OCI-LY7 (cell line): ENCODE measurements around the gene SKIC2. TPM values are rescaled to one million over a fixed set of nuclear protein-coding genes. Genes with fewer than 3 reads are reported as not detected.
A peak's percentile ranks its signal among the peaks of the same experiment; 100 is the strongest.
"Not testable (repeated sequence)": the region's sequence is repeated elsewhere in the genome, so short reads cannot be mapped to it uniquely, and the experiment has no call there.

Source experiments
- BruUV-seq: library from RNA; stranded (reverse); fragments of 400-500 nt; replicated peaks from 2 replicates; lab custom pipeline; 2021; lab: Mats Ljungman, UMichigan
- CTCF ChIA-PET: fragments of 300-600 bp; sonication (Branson Sonifier 250); formaldehyde crosslinking; loops from one replicate; lab custom pipeline; 2022; ENCODE audit warnings: antibody characterized with exemption; ENCODE audit not compliant: unreplicated experiment; lab: Charles Lee
- POLR2A ChIA-PET: fragments of 300-600 bp; sonication (Branson Sonifier 250); formaldehyde crosslinking; loops from one replicate; lab custom pipeline; 2022; ENCODE audit warnings: antibody characterized with exemption; lab: Charles Lee
- DNase-seq: peaks from one replicate; pipeline ENCODE4 v3.0.0-alpha.2; 2015; ENCODE audit warnings: low spot score
- H2AFZ ChIP-seq: fragments of 200-600 bp; sonication (generic), shearing (Covaris generic); 2 replicates; pipeline ENCODE4 v1.6.1; 2014; ENCODE audit warnings: mild to moderate bottlenecking, antibody characterized with exemption, low read length, moderate library complexity
- H3K27ac ChIP-seq: fragments of 200-600 bp; sonication (generic); 2 replicates; pipeline ENCODE4 v1.5.1; 2014; ENCODE audit warnings: mixed run types, low read depth, mild to moderate bottlenecking, moderate library complexity, low read length, inconsistent platforms; ENCODE audit not compliant: poor library complexity, severe bottlenecking
- H3K36me3 ChIP-seq: fragments of 200-600 bp; sonication (generic); 2 replicates; pipeline ENCODE4 v1.6.1; 2014; ENCODE audit warnings: mild to moderate bottlenecking, antibody characterized with exemption, low read length, moderate library complexity, mixed read lengths; ENCODE audit not compliant: insufficient read depth
- H3K4me1 ChIP-seq: fragments of 200-600 bp; sonication (generic); 2 replicates; pipeline ENCODE4 v1.5.1; 2014; ENCODE audit warnings: mild to moderate bottlenecking, low read length; ENCODE audit not compliant: insufficient read depth, poor library complexity, severe bottlenecking
- H3K4me2 ChIP-seq: fragments of 200-600 bp; sonication (generic); 2 replicates; pipeline ENCODE4 v1.6.1; 2014; ENCODE audit warnings: mild to moderate bottlenecking, low read length
- H3K4me3 ChIP-seq: fragments of 200-600 bp; sonication (generic); 2 replicates; pipeline ENCODE4 v1.5.1; 2014; ENCODE audit warnings: mild to moderate bottlenecking, low read depth, low read length; ENCODE audit not compliant: poor library complexity, severe bottlenecking
- H3K79me2 ChIP-seq: fragments of 200-600 bp; sonication (generic); 2 replicates; pipeline ENCODE4 v1.6.1; 2016; ENCODE audit warnings: low read depth, mild to moderate bottlenecking, low read length, moderate library complexity, mixed read lengths; ENCODE audit not compliant: insufficient read depth
- H3K9me2 ChIP-seq: fragments of 200-600 bp; sonication (generic); 2 replicates; pipeline ENCODE4 v1.6.1; 2016; ENCODE audit warnings: mild to moderate bottlenecking, low read length, mixed read lengths; ENCODE audit not compliant: insufficient read depth
- H3K9me3 ChIP-seq: fragments of 200-600 bp; sonication (generic); 2 replicates; pipeline ENCODE4 v1.6.1; 2014; ENCODE audit warnings: mild to moderate bottlenecking, mixed run types, low read length, mixed read lengths
- H4K20me1 ChIP-seq: fragments of 200-600 bp; sonication (generic); 2 replicates; pipeline ENCODE4 v1.6.1; 2014; ENCODE audit warnings: mild to moderate bottlenecking, antibody characterized with exemption, low read length, moderate library complexity, mixed read lengths; ENCODE audit not compliant: insufficient read depth
- EZH2phosphoT487 ChIP-seq: fragments of 200-600 bp; sonication (generic); IDR thresholded peaks from 2 replicates; pipeline ENCODE4 v1.6.1; 2018; ENCODE audit warnings: low read depth, borderline replicate concordance, mild to moderate bottlenecking, mixed run types, antibody characterized with exemption, low read length, moderate library complexity, mixed read lengths
- intact Hi-C: fragments of 100-400 bp; cut with micrococcal nuclease; formaldehyde crosslinking; loops from one replicate; pipeline ENCODE4 v1.10.0; 2022; ENCODE audit not compliant: unreplicated experiment
- total RNA-seq, 2 experiments: library from RNA; depleted of rRNA in 1 of 2; stranded (reverse); fragments of >200 nt in 1 of 2; shearing (Covaris generic) in 1 of 2; gene quantifications; 2 replicates each; pipeline ENCODE4 v1.2.3, GENCODE V29; 2014 to 2022
- TF ChIP-seq, protein P1 (sequence below): fragments of 200-600 bp; sonication (generic); conservative IDR thresholded peaks from 2 replicates; pipeline ENCODE4 v1.5.1; 2014; ENCODE audit warnings: mild to moderate bottlenecking, antibody characterized with exemption, low read length, moderate library complexity, mixed read lengths

Gene SKIC2
- total RNA-seq, 2 experiments from 2014 or later: 45.8 to 77.5 TPM

DNA sequence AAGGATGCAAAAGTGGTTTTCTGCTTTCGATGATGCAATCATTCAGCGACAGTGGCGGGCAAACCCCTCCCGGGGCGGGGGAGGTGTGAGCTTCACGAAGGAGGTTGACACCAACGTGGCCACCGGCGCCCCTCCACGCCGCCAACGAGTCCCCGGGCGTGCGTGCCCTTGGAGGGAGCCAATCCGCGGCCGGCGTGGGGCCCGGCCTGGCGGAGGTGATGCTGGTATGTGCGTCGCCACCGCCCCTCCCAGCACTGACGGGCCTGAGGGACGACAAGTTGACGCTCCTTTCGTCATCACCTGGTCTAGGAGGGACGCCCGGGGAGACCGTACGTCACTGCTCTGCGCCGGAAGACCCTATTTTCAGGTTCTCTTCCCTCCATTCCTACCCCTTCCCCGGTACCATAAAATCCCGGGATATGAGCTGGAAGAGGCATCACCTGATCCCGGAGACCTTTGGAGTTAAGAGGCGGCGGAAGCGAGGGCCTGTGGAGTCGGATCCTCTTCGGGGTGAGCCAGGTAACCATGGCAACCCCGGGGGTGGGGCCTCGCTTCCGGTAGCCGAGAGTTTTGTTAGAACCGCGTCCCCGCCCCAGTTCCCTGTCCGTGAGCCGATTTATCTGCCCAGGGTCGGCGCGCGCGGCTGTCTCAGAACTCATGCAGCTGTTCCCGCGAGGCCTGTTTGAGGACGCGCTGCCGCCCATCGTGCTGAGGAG is 13.2 kb downstream of the SKIC2 start, which contains the start of gene DXO:
Gene DXO, minus strand, starts transcription at position 146 of the 716 bp plus-strand sequence. CDS start 463 bp downstream, outside the sequence.
- BruUV-seq: no TSS peak
- POLR2A ChIA-PET: interaction anchor here (0.6 to 3.7 kb wide), 3 partner anchors 14 to 310 kb away, joined by 3 to 26 read pairs (median 4); partner anchors contain the start of genes NELFE and SKIC2

DNA sequence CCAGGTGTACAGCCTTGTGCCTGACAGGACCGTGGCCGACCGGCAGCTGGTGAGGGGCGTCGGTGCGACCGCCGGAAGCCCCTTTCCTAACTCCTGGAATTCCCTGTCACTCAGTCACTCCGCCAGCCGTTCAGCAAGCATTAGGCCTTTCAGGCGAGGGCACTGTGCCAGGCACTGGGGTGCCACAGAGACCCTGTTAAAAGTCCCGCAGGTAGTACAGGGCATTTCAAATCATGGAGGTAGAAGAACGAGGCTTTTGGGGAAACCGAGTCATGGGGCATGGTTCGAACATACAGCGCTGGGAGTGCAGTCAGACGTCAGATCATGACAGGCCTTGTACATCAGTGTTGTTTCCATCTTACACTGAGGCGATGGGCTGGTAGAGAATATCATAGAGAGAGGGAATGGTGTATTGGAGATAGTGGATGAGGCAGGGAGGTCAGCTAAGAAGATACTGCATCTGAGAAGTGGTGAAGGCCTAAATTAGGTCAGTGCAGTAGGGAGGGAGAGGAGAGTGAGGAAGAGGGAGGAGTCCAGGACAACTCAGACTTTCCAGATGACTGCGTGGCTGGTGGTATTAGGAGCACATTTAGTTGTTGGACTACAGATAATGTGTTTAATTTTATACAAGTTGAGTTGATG is 13.9 kb downstream of the SKIC2 start:
- CTCF ChIA-PET: no interaction called here
- DNase-seq: no peak
- TF ChIP-seq, protein P1, sequence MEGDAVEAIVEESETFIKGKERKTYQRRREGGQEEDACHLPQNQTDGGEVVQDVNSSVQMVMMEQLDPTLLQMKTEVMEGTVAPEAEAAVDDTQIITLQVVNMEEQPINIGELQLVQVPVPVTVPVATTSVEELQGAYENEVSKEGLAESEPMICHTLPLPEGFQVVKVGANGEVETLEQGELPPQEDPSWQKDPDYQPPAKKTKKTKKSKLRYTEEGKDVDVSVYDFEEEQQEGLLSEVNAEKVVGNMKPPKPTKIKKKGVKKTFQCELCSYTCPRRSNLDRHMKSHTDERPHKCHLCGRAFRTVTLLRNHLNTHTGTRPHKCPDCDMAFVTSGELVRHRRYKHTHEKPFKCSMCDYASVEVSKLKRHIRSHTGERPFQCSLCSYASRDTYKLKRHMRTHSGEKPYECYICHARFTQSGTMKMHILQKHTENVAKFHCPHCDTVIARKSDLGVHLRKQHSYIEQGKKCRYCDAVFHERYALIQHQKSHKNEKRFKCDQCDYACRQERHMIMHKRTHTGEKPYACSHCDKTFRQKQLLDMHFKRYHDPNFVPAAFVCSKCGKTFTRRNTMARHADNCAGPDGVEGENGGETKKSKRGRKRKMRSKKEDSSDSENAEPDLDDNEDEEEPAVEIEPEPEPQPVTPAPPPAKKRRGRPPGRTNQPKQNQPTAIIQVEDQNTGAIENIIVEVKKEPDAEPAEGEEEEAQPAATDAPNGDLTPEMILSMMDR: no peak
- no peak for TF ChIP-seq EZH2phosphoT487

More for the DNA sequence above, 13.2 kb downstream of the SKIC2 start, which contains the start of gene DXO:
- peak; percentile 99 for DNase-seq
- Histone ChIP-seq H3K4me3 (peak within 1 kb of the TSS; percentile 82), H3K9me2 (no peaks in the 10 kb centered on the region), H3K36me3 (peaks cover 37% of the 10 kb centered on the region), H3K9me3 (no peaks in the 10 kb centered on the region), H3K27ac (peak within 1 kb of the TSS; percentile 70), H3K4me2 (peak within 1 kb of the TSS; percentile 98), H3K79me2 (peaks cover 18% of the 10 kb centered on the region; the same call in 1 of the 2 replicates), H4K20me1 (no peaks in the 10 kb centered on the region), H2AFZ (peak within 1 kb of the TSS; percentile 71; the same call in 1 of the 2 replicates), H3K4me1 (peaks cover 25% of the 10 kb centered on the region)
- intact Hi-C loops: loop anchor here (1.0 kb wide), 1 partner anchor 13 kb away; the partner anchor contains the start of gene SKIC2
- CTCF ChIA-PET: interaction anchor here (0.6 to 1.0 kb wide), 2 partner anchors 49 to 82 kb away, joined by 3 to 4 read pairs; no protein-coding TSS in a partner anchor
- TF ChIP-seq, protein P1: no peak
- TF ChIP-seq EZH2phosphoT487: no peak

DNA sequence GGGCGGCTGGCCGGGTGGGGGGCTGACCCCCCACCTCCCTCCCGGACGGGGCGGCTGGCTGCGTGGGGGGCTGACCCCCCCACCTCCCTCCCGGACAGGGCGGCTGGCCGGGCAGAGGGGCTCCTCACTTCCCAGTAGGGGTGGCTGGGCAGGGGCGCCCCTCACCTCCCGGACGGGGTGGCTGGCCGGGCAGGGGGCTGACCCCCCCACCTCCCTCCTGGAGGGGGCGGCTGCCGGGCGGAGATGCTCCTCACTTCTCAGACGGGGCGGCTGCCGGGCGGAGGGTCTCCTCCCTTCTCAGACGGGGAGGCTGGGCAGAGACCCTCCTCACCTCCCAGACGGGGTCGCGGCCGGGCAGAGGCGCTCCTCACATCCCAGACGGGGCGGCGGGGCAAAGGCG is 17.1 kb downstream of the SKIC2 start:
- H3K36me3 ChIP-seq, BruUV-seq, H3K4me3 ChIP-seq, H2AFZ ChIP-seq, H3K27ac ChIP-seq, H3K9me2 ChIP-seq, DNase-seq, CTCF ChIA-PET, H3K4me2 ChIP-seq, POLR2A ChIA-PET, H3K9me3 ChIP-seq, H4K20me1 ChIP-seq, intact Hi-C loops: not testable (repeated sequence)
- peaks cover 16% of the 10 kb centered on the region; the same call in 1 of the 2 replicates for H3K79me2 ChIP-seq
- H3K4me1 ChIP-seq: peaks cover 16% of the 10 kb centered on the region

More for the DNA sequence above, 13.9 kb downstream of the SKIC2 start:
- Histone ChIP-seq H3K79me2 (peaks cover 18% of the 10 kb centered on the region; the same call in 1 of the 2 replicates), H2AFZ (peak overlapping the region; percentile 71; the same call in 1 of the 2 replicates), H3K4me1 (peaks cover 25% of the 10 kb centered on the region), H3K9me2 (no peaks in the 10 kb centered on the region), H3K36me3 (peaks cover 30% of the 10 kb centered on the region), H3K27ac (peak overlapping the region; percentile 70), H3K4me3 (peak overlapping the region; percentile 82), H3K4me2 (peak overlapping the region; percentile 98), H4K20me1 (no peaks in the 10 kb centered on the region), H3K9me3 (no peaks in the 10 kb centered on the region)
- no TSS peak for BruUV-seq
- intact Hi-C loops: loop anchor here (1.0 kb wide), 1 partner anchor 14 kb away; the partner anchor contains the start of gene SKIC2
- POLR2A ChIA-PET: interaction anchor here (0.6 to 3.7 kb wide), 2 partner anchors 14 to 120 kb away, joined by 3 to 26 read pairs; partner anchors contain the start of genes NELFE and SKIC2
